ENCODE data around the gene JAM3. TPM values are rescaled to one million over a fixed set of nuclear protein-coding genes. Genes with fewer than 3 reads are reported as not detected.

JAM3 gene
- total and polyA plus RNA-seq, 2 donors (not counting 3 experiments of a cell fraction or from before 2014, with no cell fraction given): 78.8 to 137 TPM

GRCh38 chr11:134100171-134100570, 31.3 kb downstream of the JAM3 start:
- no TSS peak for BruUV-seq (replicated peaks)
- ChIA-PET CTCF (interaction anchor here (1.4 kb wide), 1 partner anchor 8 kb away, joined by 3 read pairs; no protein-coding TSS in a partner anchor), POLR2A (no interaction called here)
- TF ChIP-seq EZH2 (IDR thresholded peaks at IDR 0.05; ENCODE audit: borderline replicate concordance, low read depth, low read length, severe bottlenecking) (no peak), POLR2A (IDR thresholded peaks at IDR 0.05; ENCODE audit: low read depth, low read length) (no peak), CTCF (IDR thresholded peaks at IDR 0.05; ENCODE audit: extremely low read depth in 1 of 2, insufficient read depth in 1 of 2, low read depth in 1 of 2, low read length in 2 of 2) (no peak), POLR2AphosphoS5 (IDR thresholded peaks at IDR 0.05; ENCODE audit: insufficient read depth, low read depth, low read length) (no peak), MYC (IDR thresholded peaks at IDR 0.05; ENCODE audit: low read depth, low read length) (no peak), GATA2 (IDR thresholded peaks at IDR 0.05; ENCODE audit: insufficient read depth, insufficient read length, low read depth, low read length) (no peak), FOS (IDR thresholded peaks at IDR 0.05; ENCODE audit: borderline replicate concordance, insufficient read depth, low read length) (no peak), JUN (IDR thresholded peaks at IDR 0.05; ENCODE audit: borderline replicate concordance, insufficient read depth, insufficient read length, low read depth) (no peak), MAX (IDR thresholded peaks at IDR 0.05; ENCODE audit: insufficient read depth, insufficient read length) (no peak)
- dilution Hi-C loops (cut with MboI; ENCODE audit: extremely low pct_ligation_motif_present, low sequenced_read_pairs): no loop called here
- DNase-seq (ENCODE audit: low read depth, low spot score) (no peak), FAIRE-seq (no peak)
- H3K36me3 ChIP-seq (ENCODE audit: control insufficient read depth in 2 of 2, extremely low read depth in 1 of 2, insufficient read depth in 2 of 2, low read length in 2 of 2): no peaks in the 10 kb centered on the region
- no peaks in the 10 kb centered on the region for H3K9me3 ChIP-seq (replicated peaks; ENCODE audit: control insufficient read depth, insufficient read depth, low read length)
- H4K20me1 ChIP-seq (replicated peaks; ENCODE audit: control insufficient read depth, extremely low read depth, insufficient read depth, low read length): peaks cover 2% of the 10 kb centered on the region
- no peaks in the 10 kb centered on the region for H3K4me1 ChIP-seq (ENCODE audit: control insufficient read depth, extremely low read depth, insufficient read depth, low read length)
- intact Hi-C loops (cut with micrococcal nuclease): no loop called here
- H2AFZ ChIP-seq (ENCODE audit: low read depth, low read length): no peak overlapping the region
- no peak overlapping the region for H3K27ac ChIP-seq (ENCODE audit: insufficient read depth, low read depth, low read length)
- no peak overlapping the region for H3K4me2 ChIP-seq (ENCODE audit: insufficient read depth, low read length)
- H3K9ac ChIP-seq (replicated peaks; ENCODE audit: extremely low read depth, insufficient read depth, low read length): no peak overlapping the region
- peaks cover 12% of the 10 kb centered on the region for H3K79me2 ChIP-seq (ENCODE audit: control insufficient read depth, insufficient read depth, low read length)
- H3K4me3 ChIP-seq (replicated peaks in 1 of 3; ENCODE audit: insufficient read depth in 1 of 3, low read depth in 1 of 3, low read length in 3 of 3): no peak overlapping the region
- no peaks in the 10 kb centered on the region for H3K27me3 ChIP-seq (ENCODE audit: control insufficient read depth in 2 of 2, insufficient read depth in 2 of 2, low read length in 2 of 2)
- no peaks in the 10 kb centered on the region for H3K9me1 ChIP-seq (replicated peaks; ENCODE audit: control insufficient read depth, extremely low read depth, insufficient read depth, low read length)
